Panc1 (cell line): ENCODE results near the gene MRPS5.

Source experiments
- TCF7L2 ChIP-seq: IDR thresholded peaks from 2 replicates; pipeline ENCODE4 v1.6.1; 2011; ENCODE audit warnings: mild to moderate bottlenecking, low read depth, low read length, inconsistent platforms
- TF ChIP-seq, protein P1 (sequence below): fragments of 450-650 bp; IDR thresholded peaks from 2 replicates; pipeline ENCODE4 v1.5.1; 2017; ENCODE audit warnings: mild to moderate bottlenecking

DNA sequence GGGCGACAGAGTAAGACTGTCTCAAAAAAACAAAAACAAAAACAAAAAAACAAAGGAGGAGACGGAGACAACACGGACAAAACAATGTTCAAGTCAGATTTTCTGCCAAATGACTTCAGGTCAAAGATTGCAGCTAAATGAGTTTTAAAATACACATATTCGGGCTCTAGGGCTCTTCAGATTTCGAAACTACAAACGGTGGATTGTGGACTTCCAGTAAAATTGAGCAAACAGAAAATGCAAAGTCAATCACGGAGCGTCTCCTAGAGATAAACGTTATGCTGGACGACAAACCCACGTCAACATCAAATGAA is 558 bp downstream of the MRPS5 start:
- TF ChIP-seq, protein P1, sequence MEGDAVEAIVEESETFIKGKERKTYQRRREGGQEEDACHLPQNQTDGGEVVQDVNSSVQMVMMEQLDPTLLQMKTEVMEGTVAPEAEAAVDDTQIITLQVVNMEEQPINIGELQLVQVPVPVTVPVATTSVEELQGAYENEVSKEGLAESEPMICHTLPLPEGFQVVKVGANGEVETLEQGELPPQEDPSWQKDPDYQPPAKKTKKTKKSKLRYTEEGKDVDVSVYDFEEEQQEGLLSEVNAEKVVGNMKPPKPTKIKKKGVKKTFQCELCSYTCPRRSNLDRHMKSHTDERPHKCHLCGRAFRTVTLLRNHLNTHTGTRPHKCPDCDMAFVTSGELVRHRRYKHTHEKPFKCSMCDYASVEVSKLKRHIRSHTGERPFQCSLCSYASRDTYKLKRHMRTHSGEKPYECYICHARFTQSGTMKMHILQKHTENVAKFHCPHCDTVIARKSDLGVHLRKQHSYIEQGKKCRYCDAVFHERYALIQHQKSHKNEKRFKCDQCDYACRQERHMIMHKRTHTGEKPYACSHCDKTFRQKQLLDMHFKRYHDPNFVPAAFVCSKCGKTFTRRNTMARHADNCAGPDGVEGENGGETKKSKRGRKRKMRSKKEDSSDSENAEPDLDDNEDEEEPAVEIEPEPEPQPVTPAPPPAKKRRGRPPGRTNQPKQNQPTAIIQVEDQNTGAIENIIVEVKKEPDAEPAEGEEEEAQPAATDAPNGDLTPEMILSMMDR, result no peak
- TF ChIP-seq TCF7L2, result no peak
